Activated CD4-positive, alpha-beta T cell treated with anti-CD3 and anti-CD28 coated beads, Interleukin-2, amount 50 U/mL, for 4 hours (primary cell): ENCODE data around the gene CYP4F12.

Experiments
- DNase-seq, 2 experiments: peaks; one replicate each; pipeline ENCODE4 v3.0.0-alpha.2; 2020

CYP4F12 gene

DNA sequence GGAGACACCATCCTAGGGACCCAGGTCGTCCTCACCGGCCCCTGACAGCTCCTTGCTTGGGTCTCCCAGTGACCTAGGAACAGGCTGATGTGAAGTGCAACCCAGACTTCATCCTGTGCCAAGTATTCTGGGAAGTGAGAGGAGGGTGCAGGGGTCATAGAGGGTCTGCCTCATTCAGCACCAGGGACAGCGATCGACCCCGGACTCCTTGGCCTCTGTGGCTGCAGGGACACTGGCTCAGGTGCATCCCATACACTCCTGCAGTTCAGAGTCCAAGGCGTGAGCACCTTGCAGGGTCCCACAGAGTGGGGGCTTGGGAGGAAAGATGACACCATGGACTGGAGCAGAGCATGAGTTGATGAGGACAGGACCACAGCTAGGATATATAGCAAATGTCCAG lies 44.9 kb downstream of the CYP4F12 start:
- no peak for DNase-seq

DNA sequence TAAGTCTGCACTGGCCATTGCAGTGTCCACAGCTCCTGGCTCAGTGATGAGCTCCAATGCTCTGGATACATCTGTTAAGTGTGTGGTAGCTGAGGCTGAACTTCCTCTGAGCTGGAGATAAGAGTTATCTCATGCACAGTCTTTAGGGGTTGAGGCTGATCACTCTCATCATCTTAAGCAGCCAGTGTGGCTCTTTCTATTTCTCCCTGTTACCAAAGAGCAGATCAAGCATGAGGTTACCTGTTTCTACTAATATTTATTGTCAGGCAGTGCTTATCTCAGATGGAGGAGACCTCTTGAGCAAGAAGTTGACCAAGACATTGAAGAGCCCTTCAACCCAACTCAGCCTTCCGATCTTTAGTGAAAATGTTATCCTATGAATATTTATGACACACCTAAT lies 48.4 kb downstream of the CYP4F12 start:
- DNase-seq: no peak

DNA sequence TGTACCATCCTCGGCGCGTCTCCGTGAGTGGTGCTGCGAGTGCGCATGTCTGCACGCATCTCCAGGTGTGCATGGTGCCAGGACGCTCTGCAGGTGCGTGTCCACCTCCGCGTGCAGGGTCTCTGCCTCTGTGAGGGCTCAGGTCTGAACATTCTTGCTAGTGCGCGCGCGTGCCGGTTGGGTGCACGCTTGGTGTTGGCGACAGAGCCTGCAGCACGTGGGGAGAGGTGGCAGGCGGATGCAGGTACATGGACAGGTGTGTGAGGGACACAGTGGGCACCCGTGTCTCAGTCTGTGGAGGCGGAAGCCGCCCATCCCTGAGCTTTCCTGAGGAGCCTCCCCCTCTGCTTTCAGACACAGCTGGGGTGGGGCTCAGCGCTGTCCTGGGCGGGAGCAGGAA lies 50.1 kb downstream of the CYP4F12 start:
- no peak for DNase-seq

DNA sequence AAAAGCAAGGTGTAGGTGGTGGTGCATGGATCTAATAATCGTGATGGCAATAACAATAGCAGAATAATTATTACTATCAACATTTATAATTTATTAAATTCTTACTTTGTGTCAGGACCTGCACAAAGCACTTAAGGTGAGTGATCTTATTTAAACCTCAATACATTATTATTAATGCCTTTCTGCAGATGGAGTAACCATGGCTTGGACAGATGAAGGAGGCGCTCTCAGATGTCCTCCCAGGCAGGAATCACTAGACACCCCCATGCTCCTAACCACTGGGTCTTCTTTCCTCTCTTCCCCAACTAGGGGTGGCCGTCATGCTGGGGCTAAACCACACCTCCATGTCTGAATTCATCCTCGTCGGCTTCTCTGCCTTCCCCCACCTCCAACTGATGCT lies 54.8 kb downstream of the CYP4F12 start, which contains the start of gene OR10H2:
Gene OR10H2 (plus strand): TSS at position 301 of the 400 bp plus-strand sequence. CDS start 20 bp downstream, at position 321.
- no peak for DNase-seq

DNA sequence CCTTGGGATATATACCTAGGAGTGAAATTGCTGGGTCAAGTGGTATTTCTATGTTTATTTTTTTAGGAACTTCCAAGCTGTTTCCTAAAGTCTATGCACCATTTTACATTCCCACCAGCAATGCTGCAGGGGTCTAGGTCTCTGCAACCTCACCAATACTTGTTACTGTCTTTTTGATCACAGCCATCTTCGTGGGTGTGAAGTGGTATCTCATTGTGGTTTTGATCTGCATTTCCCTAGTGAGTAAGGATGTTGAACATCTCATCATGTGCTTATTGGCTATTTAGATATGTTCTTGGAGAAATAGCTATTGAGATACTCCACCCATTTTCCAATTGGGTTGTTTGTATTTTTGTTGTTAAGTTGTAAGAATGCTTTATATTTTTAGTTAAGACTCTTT lies 57.7 kb downstream of the CYP4F12 start:
- no peak for DNase-seq

DNA sequence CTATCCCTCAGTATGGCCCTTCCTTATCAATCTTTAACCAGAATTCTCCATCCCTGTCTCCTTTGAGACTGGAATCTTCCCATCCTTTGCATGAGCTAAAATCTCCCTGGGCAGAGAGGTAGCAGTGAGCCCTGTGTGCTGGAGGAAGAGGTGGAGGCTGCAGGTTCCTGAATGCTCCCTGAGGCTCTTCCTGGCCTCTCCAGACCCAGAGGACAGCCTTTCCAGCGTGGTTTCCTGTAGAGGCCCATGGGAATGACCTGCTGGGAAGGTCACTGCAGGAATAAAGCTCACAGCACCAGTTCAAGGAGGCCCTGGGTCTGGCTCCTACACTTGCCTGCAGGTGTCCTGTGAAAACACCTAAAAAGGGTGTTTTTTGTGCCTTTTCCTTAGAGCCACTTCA lies 59.5 kb downstream of the CYP4F12 start:
- no peak for DNase-seq

DNA sequence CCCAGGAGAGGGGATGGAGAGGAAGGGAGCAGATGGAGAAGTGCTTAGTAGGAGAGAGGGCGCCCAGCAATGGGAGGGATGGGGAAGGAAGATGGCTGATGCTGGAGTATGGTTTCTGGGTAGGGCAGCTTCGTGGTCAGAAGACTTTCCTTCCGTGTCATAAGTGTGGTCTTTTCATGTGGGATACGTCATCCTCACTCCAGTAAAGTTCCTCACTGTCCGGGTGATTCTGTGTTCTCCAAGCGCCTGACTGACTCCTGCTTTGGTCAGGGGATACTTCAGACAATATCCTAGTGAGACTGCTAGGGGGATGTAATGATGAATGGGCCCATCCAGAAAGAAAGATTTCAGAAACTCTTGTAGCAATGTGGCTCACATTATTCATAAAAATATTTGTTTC lies 61.0 kb downstream of the CYP4F12 start:
- DNase-seq: no peak

DNA sequence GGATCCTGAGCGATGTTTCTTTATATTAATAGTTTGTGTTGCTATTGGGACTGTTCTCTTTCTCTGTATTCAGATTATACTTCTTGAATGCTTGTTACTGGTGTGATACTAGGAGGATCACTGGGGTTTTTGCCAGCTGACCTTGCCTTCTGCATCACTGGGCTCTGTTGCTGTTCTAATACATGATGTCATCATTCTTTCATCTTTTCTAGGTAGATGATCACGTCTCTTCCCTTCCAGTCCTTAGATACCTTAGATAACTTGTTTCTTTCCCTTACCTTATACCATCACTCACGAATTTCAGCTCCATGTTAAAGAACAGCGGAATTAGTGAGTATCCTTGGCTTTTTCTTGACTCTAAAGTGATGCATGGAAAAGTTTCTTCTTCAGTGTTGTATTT lies 64.8 kb downstream of the CYP4F12 start, which contains the start of gene OR10H3:
Gene OR10H3 (plus strand): TSS at position 264 of the 400 bp plus-strand sequence. CDS start 3,408 bp downstream, outside the sequence.
- DNase-seq: no peak

DNA sequence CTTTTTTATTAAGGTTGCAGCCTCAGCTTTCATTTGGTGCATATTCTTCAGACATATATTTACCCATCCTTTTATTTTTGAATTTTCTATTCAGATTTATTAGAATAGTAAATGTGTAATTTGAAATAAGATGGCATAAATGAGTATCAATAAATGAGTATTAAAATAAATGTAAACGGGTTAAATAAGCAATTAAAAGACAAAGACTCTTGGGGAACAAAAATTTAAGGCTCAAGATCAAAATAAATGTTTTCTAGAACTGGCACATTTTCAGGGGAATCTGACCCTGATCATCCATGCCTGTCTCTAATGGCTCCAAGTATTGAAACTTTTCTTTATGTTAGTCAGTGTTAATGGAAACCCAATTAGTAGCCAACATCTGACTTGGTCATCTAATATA lies 67.9 kb downstream of the CYP4F12 start:
- no peak for DNase-seq
